Measurements from ENCODE around the gene IL1RAP.

IL1RAP gene

DNA sequence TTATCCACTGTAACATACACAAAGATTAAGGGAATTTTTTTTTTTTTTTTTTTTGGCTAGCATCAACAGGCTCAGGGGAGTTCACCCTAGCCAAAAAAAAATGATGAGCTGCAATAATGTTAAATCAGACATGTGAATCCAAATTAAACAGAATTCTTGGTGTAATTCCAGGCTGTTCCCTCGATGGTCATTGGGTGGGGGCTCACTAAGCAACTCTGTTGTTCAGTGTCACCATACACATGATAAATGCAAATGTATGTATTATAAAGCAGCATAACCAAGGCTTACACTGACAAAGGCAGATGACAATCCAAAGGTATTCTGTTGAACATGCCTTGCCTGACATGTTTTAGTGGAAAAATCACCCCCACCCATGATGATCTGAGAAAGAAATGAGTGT lies 29.0 kb downstream of the IL1RAP start:
- no peak overlapping the region for H3K27ac ChIP-seq
- TF ChIP-seq, protein P1, sequence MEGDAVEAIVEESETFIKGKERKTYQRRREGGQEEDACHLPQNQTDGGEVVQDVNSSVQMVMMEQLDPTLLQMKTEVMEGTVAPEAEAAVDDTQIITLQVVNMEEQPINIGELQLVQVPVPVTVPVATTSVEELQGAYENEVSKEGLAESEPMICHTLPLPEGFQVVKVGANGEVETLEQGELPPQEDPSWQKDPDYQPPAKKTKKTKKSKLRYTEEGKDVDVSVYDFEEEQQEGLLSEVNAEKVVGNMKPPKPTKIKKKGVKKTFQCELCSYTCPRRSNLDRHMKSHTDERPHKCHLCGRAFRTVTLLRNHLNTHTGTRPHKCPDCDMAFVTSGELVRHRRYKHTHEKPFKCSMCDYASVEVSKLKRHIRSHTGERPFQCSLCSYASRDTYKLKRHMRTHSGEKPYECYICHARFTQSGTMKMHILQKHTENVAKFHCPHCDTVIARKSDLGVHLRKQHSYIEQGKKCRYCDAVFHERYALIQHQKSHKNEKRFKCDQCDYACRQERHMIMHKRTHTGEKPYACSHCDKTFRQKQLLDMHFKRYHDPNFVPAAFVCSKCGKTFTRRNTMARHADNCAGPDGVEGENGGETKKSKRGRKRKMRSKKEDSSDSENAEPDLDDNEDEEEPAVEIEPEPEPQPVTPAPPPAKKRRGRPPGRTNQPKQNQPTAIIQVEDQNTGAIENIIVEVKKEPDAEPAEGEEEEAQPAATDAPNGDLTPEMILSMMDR (conservative IDR thresholded peaks at IDR 0.05): no peak
- TF ChIP-seq ZFX (IDR thresholded peaks at IDR 0.05): no peak

DNA sequence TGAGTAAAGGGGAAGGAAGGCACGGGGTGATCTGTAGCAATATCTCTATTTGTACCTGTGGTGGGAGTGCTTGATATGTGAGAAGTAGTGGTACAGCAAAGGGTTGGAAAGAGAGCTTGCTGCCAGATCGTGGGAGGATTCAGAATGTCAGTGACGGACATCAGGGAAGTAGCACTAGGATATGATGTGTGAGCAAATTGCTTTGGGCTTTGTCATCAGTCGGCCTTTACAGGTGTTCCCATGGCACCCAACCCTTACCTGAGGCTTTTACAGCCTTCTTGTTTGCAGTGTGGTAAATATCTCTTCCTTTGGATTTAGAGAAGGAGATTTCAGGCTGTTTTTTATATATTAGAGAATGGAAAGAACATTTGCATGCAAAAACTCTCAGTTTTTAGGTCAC lies 29.8 kb downstream of the IL1RAP start:
- TF ChIP-seq, protein P1 (conservative IDR thresholded peaks at IDR 0.05): no peak
- TF ChIP-seq ZFX (IDR thresholded peaks at IDR 0.05): no peak
- H3K27ac ChIP-seq: no peak overlapping the region

DNA sequence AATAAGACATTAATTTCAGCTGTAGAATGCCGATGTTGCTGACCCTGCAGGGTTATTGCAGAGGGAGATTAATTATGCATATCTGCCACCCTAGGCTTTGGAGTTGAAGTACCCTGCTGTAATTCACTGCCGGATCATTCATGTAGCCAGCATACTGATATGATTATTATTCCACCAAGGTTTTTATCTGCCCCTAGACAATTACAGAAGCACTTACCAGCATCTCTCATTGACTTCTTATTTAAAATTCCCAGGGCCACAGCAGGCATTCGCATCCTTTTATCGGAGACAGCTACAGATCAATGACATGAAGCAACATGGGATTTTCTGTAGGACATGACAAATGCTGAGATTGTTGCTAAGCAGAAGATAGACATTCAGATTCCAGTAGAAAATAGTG lies 31.3 kb downstream of the IL1RAP start:
- TF ChIP-seq ZFX (IDR thresholded peaks at IDR 0.05): no peak
- TF ChIP-seq, protein P1 (conservative IDR thresholded peaks at IDR 0.05): no peak
- no peak overlapping the region for H3K27ac ChIP-seq

DNA sequence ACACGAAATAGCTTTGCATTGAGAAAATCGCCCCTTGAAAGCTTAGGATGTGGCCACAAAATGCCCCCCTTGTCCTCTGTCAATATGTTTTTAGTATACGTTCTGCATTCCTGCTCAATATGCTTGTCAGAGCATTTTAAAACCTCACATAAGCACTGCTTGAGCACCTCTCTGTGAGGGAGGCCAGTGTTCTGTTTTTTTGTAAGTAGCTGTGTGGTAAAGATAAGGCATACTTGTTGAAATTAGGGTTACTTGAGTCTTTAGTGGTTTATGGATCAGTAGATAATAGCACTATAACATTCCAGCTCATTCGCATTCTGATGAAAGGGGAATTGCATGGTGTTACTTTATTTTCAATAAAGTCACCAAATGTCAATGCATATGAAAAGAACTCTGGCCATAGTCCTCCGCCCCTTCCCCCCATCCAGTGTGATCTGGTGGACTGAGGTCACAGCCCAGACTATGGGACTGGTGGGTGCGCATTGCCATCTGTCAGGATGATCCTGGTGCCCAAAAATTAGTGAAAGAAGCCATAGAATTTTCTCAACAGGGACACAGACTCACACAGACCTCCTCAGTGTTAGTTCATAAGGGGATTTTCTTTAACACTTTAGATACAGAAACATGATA lies 33.1 kb downstream of the IL1RAP start:
- TF ChIP-seq ZFX (IDR thresholded peaks at IDR 0.05): no peak
- TF ChIP-seq, protein P1 (conservative IDR thresholded peaks at IDR 0.05): no peak

DNA sequence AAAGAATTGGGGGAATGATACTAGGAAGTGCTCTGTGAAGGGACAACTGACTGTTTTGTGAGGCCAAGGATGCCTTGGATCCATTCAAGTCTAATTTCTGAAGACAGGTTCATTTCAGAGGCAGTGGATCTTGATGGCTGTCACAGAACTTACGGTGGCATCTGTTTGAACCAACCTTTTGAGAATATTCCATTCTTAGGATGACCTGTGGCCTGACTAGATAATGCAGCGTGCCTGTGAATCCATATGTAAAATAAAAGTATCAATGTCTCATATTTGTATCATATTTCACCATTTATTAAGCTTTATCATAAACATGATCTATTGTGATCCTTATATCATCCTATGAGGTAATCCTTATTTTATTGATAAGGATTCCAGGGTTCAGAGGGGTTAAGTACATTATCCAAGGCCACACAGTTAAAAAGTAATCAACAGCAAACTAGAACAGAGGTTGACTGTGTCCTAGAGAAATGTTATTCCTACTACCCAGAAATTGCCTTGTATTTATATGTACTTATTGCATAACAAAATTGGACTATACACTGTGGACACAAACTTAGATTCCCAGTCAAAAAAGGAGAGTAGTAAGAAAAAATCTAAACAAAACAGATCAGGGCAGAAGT lies 34.3 kb downstream of the IL1RAP start:
- no peak overlapping the region for H3K27ac ChIP-seq
- no peak for TF ChIP-seq ZFX (IDR thresholded peaks at IDR 0.05)
- TF ChIP-seq, protein P1 (conservative IDR thresholded peaks at IDR 0.05): no peak

More for the DNA sequence above, 33.1 kb downstream of the IL1RAP start:
- H3K27ac ChIP-seq: no peak overlapping the region

DNA sequence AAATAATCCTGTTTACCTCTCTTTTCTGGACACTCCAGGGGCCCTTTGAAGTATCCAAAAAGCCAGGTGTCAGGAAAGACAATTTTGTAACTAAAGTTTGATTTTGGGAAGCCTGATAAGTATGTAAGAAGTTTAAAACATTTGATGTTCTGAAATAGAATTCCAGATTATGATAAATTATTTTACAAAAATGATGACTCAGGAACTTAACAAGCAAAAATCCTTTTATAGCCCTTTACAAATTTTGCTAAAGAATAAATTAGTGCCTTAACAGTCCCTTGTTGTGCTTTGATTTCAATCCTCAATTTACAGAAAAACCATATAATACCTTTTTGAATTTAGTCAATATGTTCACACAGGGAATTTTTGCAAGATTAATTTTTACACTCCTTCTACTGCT lies 38.1 kb downstream of the IL1RAP start:
- TF ChIP-seq, protein P1 (conservative IDR thresholded peaks at IDR 0.05): no peak
- TF ChIP-seq ZFX (IDR thresholded peaks at IDR 0.05): no peak

DNA sequence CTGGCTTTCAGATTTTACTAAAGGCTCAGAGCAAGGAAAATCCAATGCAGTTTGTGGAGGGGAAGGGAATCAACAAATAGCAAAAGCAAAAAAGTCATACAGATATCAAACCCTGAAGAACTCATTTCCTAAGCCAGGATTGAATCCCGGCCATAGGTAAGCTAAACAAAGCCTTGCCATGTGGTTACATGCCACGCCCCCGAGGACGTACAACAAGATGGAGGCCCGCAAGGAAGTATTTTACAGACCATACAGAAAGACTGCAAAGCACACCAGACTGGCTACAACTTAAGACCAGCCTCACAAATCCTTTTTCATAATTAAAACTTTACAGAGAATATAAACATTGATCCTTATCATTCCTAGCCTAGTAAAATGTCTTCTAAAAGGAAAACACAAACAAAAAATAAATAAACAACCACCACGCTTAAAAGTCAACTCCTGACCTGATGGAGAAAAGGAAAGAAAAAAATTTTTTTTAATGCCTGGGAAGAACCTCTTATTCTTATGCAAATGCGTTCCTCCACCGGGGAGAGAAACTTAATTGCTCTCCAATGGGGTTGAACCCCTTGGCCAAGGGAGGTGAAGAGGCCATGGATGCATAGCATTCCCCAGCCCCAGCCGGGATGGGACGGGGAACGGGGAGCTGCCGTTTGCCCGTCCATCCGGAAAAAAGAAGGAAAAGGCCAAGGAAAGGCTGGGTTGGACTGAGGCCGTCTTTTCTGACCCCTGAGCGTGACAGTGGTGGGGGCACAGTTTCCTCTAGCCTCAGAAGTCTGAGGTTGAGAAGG lies 39.3 kb downstream of the IL1RAP start:
- TF ChIP-seq ZFX (IDR thresholded peaks at IDR 0.05): no peak
- TF ChIP-seq, protein P1 (conservative IDR thresholded peaks at IDR 0.05): no peak
- no peak overlapping the region for H3K27ac ChIP-seq

More for the DNA sequence above, 38.1 kb downstream of the IL1RAP start:
- H3K27ac ChIP-seq: no peak overlapping the region

Data from C4-2B (cell line).